Body of pancreas (tissue), 4 donors: Measurements from ENCODE around the gene NAPA.

Source experiments
- POLR2A ChIP-seq, 3 donors: fragments of 450-650 bp; IDR thresholded peaks; one replicate each; pipeline ENCODE4 v1.6.1; 2016; ENCODE audit warnings: antibody characterized with exemption in 3 of 3, mild to moderate bottlenecking in 2 of 3
- TF ChIP-seq, protein P1 (sequence below), 7 experiments: fragments of 450-650 bp in 4 of 7; fragments of 200-600 bp in 3 of 7; sonication (generic) in 3 of 7; IDR thresholded peaks; one replicate each; pipeline ENCODE4 v1.5.1; 2016 to 2019; ENCODE audit warnings: antibody characterized with exemption in 7 of 7

DNA sequence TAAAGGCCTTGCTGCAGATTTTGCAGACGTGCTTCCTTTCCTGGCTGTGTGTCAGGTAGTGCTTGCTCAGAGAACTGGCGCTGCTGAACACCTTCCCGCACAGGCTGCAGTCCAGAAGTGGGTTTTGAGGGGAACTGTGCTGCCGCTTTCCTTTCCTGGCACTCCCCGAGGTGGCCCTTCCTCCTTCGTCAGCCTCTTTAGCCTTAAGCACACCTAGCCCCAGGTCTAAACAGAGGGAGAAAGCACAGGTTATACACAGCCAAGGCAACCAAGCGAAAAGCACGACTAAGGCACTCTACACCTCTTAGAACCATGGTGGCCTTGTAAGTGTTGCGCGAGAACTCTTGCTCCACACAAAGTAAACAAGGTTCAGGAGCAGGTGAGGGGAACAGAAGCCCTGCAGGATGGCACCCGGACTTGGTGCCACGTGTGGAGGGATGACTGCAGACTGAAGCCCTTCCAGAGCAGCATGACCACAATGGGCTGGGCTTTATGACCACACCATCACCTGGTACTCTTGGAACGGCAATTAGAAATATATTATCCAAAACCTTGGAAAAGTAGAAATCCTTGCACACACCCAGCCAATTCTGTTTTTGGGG is 34.5 kb upstream of the NAPA start:
- TF ChIP-seq POLR2A (IDR thresholded peaks at IDR 0.05): no peak
- TF ChIP-seq, protein P1, sequence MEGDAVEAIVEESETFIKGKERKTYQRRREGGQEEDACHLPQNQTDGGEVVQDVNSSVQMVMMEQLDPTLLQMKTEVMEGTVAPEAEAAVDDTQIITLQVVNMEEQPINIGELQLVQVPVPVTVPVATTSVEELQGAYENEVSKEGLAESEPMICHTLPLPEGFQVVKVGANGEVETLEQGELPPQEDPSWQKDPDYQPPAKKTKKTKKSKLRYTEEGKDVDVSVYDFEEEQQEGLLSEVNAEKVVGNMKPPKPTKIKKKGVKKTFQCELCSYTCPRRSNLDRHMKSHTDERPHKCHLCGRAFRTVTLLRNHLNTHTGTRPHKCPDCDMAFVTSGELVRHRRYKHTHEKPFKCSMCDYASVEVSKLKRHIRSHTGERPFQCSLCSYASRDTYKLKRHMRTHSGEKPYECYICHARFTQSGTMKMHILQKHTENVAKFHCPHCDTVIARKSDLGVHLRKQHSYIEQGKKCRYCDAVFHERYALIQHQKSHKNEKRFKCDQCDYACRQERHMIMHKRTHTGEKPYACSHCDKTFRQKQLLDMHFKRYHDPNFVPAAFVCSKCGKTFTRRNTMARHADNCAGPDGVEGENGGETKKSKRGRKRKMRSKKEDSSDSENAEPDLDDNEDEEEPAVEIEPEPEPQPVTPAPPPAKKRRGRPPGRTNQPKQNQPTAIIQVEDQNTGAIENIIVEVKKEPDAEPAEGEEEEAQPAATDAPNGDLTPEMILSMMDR (IDR thresholded peaks at IDR 0.05): no peak
